ENCODE results near the gene LRRC8B. TPM values are rescaled to one million over a fixed set of nuclear protein-coding genes. Genes with fewer than 3 reads are reported as not detected.
A peak's percentile ranks its signal among the peaks of the same experiment; 100 is the strongest.

LRRC8B gene
- total RNA-seq, 1 experiment from 2014 or later = 24.2 TPM

- TF ChIP-seq MYBL2 (CRISPR knock-in tag; IDR thresholded peaks at IDR 0.05) = no peak
- no peak for TF ChIP-seq NFATC4 (CRISPR knock-in tag; IDR thresholded peaks at IDR 0.05)
- TF ChIP-seq KAT7 (CRISPR knock-in tag; IDR thresholded peaks at IDR 0.05; ENCODE audit: borderline replicate concordance) = no peak
- no peak for TF ChIP-seq ERG (CRISPR knock-in tag; IDR thresholded peaks at IDR 0.05)
- no peak for TF ChIP-seq TP53 (CRISPR knock-in tag; IDR thresholded peaks at IDR 0.05)
- TF ChIP-seq JUN (CRISPR knock-in tag; IDR thresholded peaks at IDR 0.05) = no peak
- no peak for TF ChIP-seq RELA (CRISPR knock-in tag; IDR thresholded peaks at IDR 0.05; ENCODE audit: borderline replicate concordance)
- no peak for TF ChIP-seq NFE2L1 (CRISPR knock-in tag; IDR thresholded peaks at IDR 0.05)
- no peak for TF ChIP-seq NR1H2 (CRISPR knock-in tag; IDR thresholded peaks at IDR 0.05)
- TF ChIP-seq ZNF281 (CRISPR knock-in tag; IDR thresholded peaks at IDR 0.05) = no peak
- TF ChIP-seq GRHL2 (CRISPR knock-in tag; IDR thresholded peaks at IDR 0.05; ENCODE audit: insufficient replicate concordance, severe bottlenecking) = no peak
- TF ChIP-seq, protein P1, sequence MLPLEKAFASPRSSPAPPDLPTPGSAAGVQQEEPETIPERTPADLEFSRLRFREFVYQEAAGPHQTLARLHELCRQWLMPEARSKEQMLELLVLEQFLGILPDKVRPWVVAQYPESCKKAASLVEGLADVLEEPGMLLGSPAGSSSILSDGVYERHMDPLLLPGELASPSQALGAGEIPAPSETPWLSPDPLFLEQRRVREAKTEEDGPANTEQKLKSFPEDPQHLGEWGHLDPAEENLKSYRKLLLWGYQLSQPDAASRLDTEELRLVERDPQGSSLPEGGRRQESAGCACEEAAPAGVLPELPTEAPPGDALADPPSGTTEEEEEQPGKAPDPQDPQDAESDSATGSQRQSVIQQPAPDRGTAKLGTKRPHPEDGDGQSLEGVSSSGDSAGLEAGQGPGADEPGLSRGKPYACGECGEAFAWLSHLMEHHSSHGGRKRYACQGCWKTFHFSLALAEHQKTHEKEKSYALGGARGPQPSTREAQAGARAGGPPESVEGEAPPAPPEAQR (CRISPR knock-in tag; IDR thresholded peaks at IDR 0.05) = no peak
Observed at GRCh38 chr1:89631816-89632656, 107.4 kb downstream of the LRRC8B start (continued).

GRCh38 chr1:89632657-89633247 is 108.1 kb downstream of the LRRC8B start, which contains the start of gene LRRC8C:
Gene LRRC8C (plus strand): TSS chr1:89633120. CDS start chr1:89686474, 53,354 bp downstream.
- ChIA-PET POLR2A (no interaction called here), CTCF (interaction anchor here (0.6 to 2.9 kb wide), 7 partner anchors 10 to 1480 kb away, joined by 3 to 45 read pairs (median 4); no protein-coding TSS in a partner anchor)
- Mint-ChIP-seq H3K27ac (no peak within 1 kb of the TSS), H3K27me3 (ENCODE audit: low read depth) (peaks cover 49% of the 10 kb centered on the region), H3K4me3 (peak within 1 kb of the TSS; percentile 93), H3K36me3 (no peaks in the 10 kb centered on the region), H3K9me3 (no peaks in the 10 kb centered on the region), H3K4me1 (peaks cover 18% of the 10 kb centered on the region)
- TF ChIP-seq ZNF423 (CRISPR knock-in tag; IDR thresholded peaks at IDR 0.05) (peak; percentile 98), FOXK1 (CRISPR knock-in tag; IDR thresholded peaks at IDR 0.05) (peak; percentile 17; the same call in 1 of the 2 replicates), ZNF263 (CRISPR knock-in tag; IDR thresholded peaks at IDR 0.05; ENCODE audit: low read depth) (no peak; the same call in 1 of the 2 replicates), ZNF396 (CRISPR knock-in tag; IDR thresholded peaks at IDR 0.05; ENCODE audit: borderline replicate concordance) (no peak), CREM (CRISPR knock-in tag; IDR thresholded peaks at IDR 0.05) (peak; percentile 61; the same call in 1 of the 2 replicates), SP1 (CRISPR knock-in tag; conservative IDR thresholded peaks at IDR 0.05) (peak; percentile 57), CTCF (IDR thresholded peaks at IDR 0.05) (0 out of 2 replicates have a peak, but pooled peaks have one; percentile 15)
- ATAC-seq (peak; percentile 75), DNase-seq (ENCODE audit: low spot score) (peak; percentile 78)

All from WTC11 (cell line).